ENCODE results near the gene ATP5ME.
"Not testable (repeated sequence)": the region's sequence is repeated elsewhere in the genome, so short reads cannot be mapped to it uniquely, and the experiment has no call there.

Gene ATP5ME

GRCh38 chr4:674172-675035 is at the start of gene ATP5ME, which contains the start of gene MYL5:
ATP5ME (minus strand) TSS chr4:674276; CDS start chr4:674247, 29 bp downstream.
MYL5 (plus strand) TSS chr4:674542; CDS start chr4:678027, 3,485 bp downstream.
- DNase-seq = peak; percentile 86

GRCh38 chr4:722851-723360 is 48.8 kb upstream of the ATP5ME start:
- DNase-seq = no peak

- DNase-seq = no peak
Measured at GRCh38 chr4:722169-722725, 48.2 kb upstream of the ATP5ME start.

- DNase-seq = no peak
Measured at GRCh38 chr4:721261-722168, 47.4 kb upstream of the ATP5ME start.

- no peak for DNase-seq
Measured at GRCh38 chr4:720111-720860, 46.2 kb upstream of the ATP5ME start.

GRCh38 chr4:718460-718859 is 44.4 kb upstream of the ATP5ME start:
- no peak for DNase-seq

- DNase-seq = no peak
Measured at GRCh38 chr4:717601-718320, 43.7 kb upstream of the ATP5ME start.

GRCh38 chr4:714087-714486 is 40.0 kb upstream of the ATP5ME start:
- no peak for DNase-seq

- no peak for DNase-seq
Measured at GRCh38 chr4:712916-713632, 39.0 kb upstream of the ATP5ME start.

GRCh38 chr4:712093-712492 is 38.0 kb upstream of the ATP5ME start:
- DNase-seq = no peak

- no peak for DNase-seq
Measured at GRCh38 chr4:710916-711315, 36.8 kb upstream of the ATP5ME start.

- DNase-seq = no peak
Measured at GRCh38 chr4:710116-710515, 36.0 kb upstream of the ATP5ME start.

GRCh38 chr4:709348-709747 is 35.3 kb upstream of the ATP5ME start:
- DNase-seq = no peak

GRCh38 chr4:708631-708933 is 34.5 kb upstream of the ATP5ME start:
- DNase-seq = no peak

- DNase-seq = no peak
Measured at GRCh38 chr4:707929-708630, 34.0 kb upstream of the ATP5ME start.

- DNase-seq = no peak
Measured at GRCh38 chr4:706834-707598, 32.9 kb upstream of the ATP5ME start.

- DNase-seq = not testable (repeated sequence)
Measured at GRCh38 chr4:706083-706633, 32.1 kb upstream of the ATP5ME start.

- DNase-seq = peak; percentile 56
Measured at GRCh38 chr4:705278-706082, 31.4 kb upstream of the ATP5ME start, which contains the start of gene PCGF3. PCGF3 (plus strand) TSS chr4:705832; CDS start chr4:733681, 27,849 bp downstream.

- DNase-seq = no peak
Measured at GRCh38 chr4:704971-705277, 30.8 kb upstream of the ATP5ME start.

All from NCI-H1694 treated with DMSO at 0.1 percent for 48 hours (cell line).